HepG2 (cell line): ENCODE measurements around the gene HOXB6. TPM values are rescaled to one million over a fixed set of nuclear protein-coding genes. Genes with fewer than 3 reads are reported as not detected.

Experiments used
- ATAC-seq: fragments of 200-7000 bp; cut with Tn5 transposase; 3 replicates; pipeline ENCODE4 v1.9.1; 2020; ENCODE audit warnings: mild to moderate bottlenecking, moderate library complexity
- BruUV-seq: library from RNA; stranded (reverse); fragments of 400-500 nt; replicated peaks from 2 replicates; lab custom pipeline; 2021; lab: Mats Ljungman, UMichigan
- CTCF ChIA-PET: fragments of 300-600 bp; formaldehyde crosslinking; extraction: SDS; loops from one replicate; lab custom pipeline; 2021; ENCODE audit warnings: low total read pairs, inconsistent platforms, low intra/inter-chr PET ratio; lab: Yijun Ruan, JAX
- POLR2A ChIA-PET: fragments of 350-600 bp; sonication (Branson Sonifier 250); formaldehyde crosslinking; loops from one replicate; lab custom pipeline; 2020; ENCODE audit warnings: antibody characterized with exemption, inconsistent platforms; lab: Yijun Ruan, JAX
- DNase-seq: peaks from one replicate; pipeline ENCODE4 v3.0.0-alpha.2; 2015; ENCODE audit warnings: low spot score
- FAIRE-seq: peaks from 3 replicates; lab custom pipeline; 2011; peaks lifted over from hg19 to GRCh38; lab: Jason Lieb, UNC
- H2AFZ ChIP-seq: one replicate; pipeline ENCODE4 v1.6.1; 2011; ENCODE audit warnings: low read length, inconsistent platforms
- H3K27ac ChIP-seq: fragments of 300-600 bp; 3 replicates; pipeline ENCODE4 v1.8.0; 2011; ENCODE audit warnings: mixed run types, mild to moderate bottlenecking, mixed read lengths, low read length, inconsistent platforms; ENCODE audit not compliant: insufficient read depth; ENCODE audit errors: extremely low read length
- H3K27me3 ChIP-seq, 2 experiments: fragments of 200-600 bp in 1 of 2; 2 replicates in 1 of 2; 3 replicates in 1 of 2; pipeline versions ENCODE4 v1.6.0 to v1.8.0; 2011; ENCODE audit warnings: low read length in 2 of 2, mild to moderate bottlenecking in 2 of 2, moderate library complexity in 2 of 2, inconsistent platforms in 1 of 2; ENCODE audit not compliant: insufficient read depth in 2 of 2, control insufficient read depth in 1 of 2
- H3K36me3 ChIP-seq, 2 experiments: fragments of 200-600 bp in 1 of 2; replicated peaks in 1 of 2; 2 replicates in 1 of 2; 3 replicates in 1 of 2; pipeline versions ENCODE4 v1.5.1 to v1.8.0; 2011; ENCODE audit warnings: low read length in 2 of 2, inconsistent platforms in 1 of 2; ENCODE audit not compliant: insufficient read depth in 2 of 2, control insufficient read depth in 1 of 2
- H3K4me1 ChIP-seq: 2 replicates; pipeline ENCODE4 v1.5.1; 2012; ENCODE audit warnings: low read length, inconsistent platforms; ENCODE audit not compliant: insufficient read depth
- H3K4me2 ChIP-seq: 2 replicates; pipeline ENCODE4 v1.6.0; 2011; ENCODE audit warnings: low read depth, low read length, inconsistent platforms
- H3K4me3 ChIP-seq, 3 experiments: fragments of 200-600 bp in 1 of 3; sonication (generic), shearing (Covaris generic) in 1 of 3; replicated peaks in 1 of 3; 2 replicates each; pipeline ENCODE4 v1.5.1; 2011 to 2016; ENCODE audit warnings: low read length in 3 of 3, inconsistent platforms in 2 of 3, low read depth in 2 of 3, mild to moderate bottlenecking in 2 of 3, control low read depth in 1 of 3, mixed read lengths in 1 of 3; ENCODE audit not compliant: insufficient read depth in 1 of 3
- H3K79me2 ChIP-seq: one replicate; pipeline ENCODE4 v1.6.1; 2011; ENCODE audit warnings: low read length, inconsistent platforms; ENCODE audit not compliant: insufficient read depth
- H3K9ac ChIP-seq: 2 replicates; pipeline ENCODE4 v1.6.0; 2011; ENCODE audit warnings: mild to moderate bottlenecking, low read depth, low read length, inconsistent platforms; ENCODE audit not compliant: insufficient read depth
- H3K9me3 ChIP-seq: 2 replicates; pipeline ENCODE4 v1.5.1; 2012; ENCODE audit warnings: mild to moderate bottlenecking, low read length
- H4K20me1 ChIP-seq: 2 replicates; pipeline ENCODE4 v1.6.0; 2011; ENCODE audit warnings: inconsistent platforms, mild to moderate bottlenecking, low read length, moderate library complexity; ENCODE audit not compliant: insufficient read depth
- NFKB2 ChIP-seq: sonication (generic); formaldehyde crosslinking; IDR thresholded peaks from 2 replicates; pipeline ENCODE4 v1.4.0; 2020; ENCODE audit warnings: missing genetic modification reagents, borderline replicate concordance
- PCBP1 ChIP-seq: fragments of 200-400 bp; formaldehyde crosslinking; IDR thresholded peaks from 2 replicates; pipeline ENCODE4 v1.6.1; 2017; ENCODE audit warnings: mild to moderate bottlenecking, low read depth, low read length, borderline replicate concordance
- REXO4 ChIP-seq: sonication (generic); formaldehyde crosslinking; IDR thresholded peaks from 2 replicates; pipeline ENCODE4 v1.8.0; 2022; ENCODE audit warnings: missing genetic modification reagents, mild to moderate bottlenecking, borderline replicate concordance
- THAP8 ChIP-seq: sonication (generic); formaldehyde crosslinking; IDR thresholded peaks from 2 replicates; pipeline ENCODE4 v1.5.1; 2020; ENCODE audit warnings: missing genetic modification reagents, mild to moderate bottlenecking, borderline replicate concordance
- ZNF362 ChIP-seq: sonication (generic); formaldehyde crosslinking; IDR thresholded peaks from 2 replicates; pipeline ENCODE4 v1.4.0; 2020; ENCODE audit warnings: missing genetic modification reagents, mild to moderate bottlenecking, borderline replicate concordance
- WGBS: methylation state at CpG from one replicate; pipeline ENCODE4 v1.1.6; 2017; ENCODE audit warnings: low lambda C conversion rate; 5-methylcytosine and 5-hydroxymethylcytosine counted together
- in situ Hi-C: cut with HindIII; loops from 2 replicates; pipeline ENCODE4 v1.10.0; 2017; ENCODE audit warnings: low pct_unique_long_range_greater_than_20kb; ENCODE audit not compliant: extremely low pct_ligation_motif_present
- intact Hi-C: fragments of 100-400 bp; cut with micrococcal nuclease; formaldehyde crosslinking; loops from one replicate; pipeline ENCODE4 v1.10.0; 2022; ENCODE audit not compliant: unreplicated experiment
- polyA plus RNA-seq, 8 experiments: library from polyadenylated mRNA; depleted of rRNA in 3 of 8; stranded (reverse) in 7 of 8; unstranded in 1 of 8; fragments of >200 nt; fragmentation: Illumina TruSeq in 4 of 8; extraction: Trizol in 4 of 8; gene quantifications; 2 replicates each; pipeline versions ENCODE4 v1.2.1 to v1.2.3, GENCODE V29; 2011 to 2016; ENCODE audit warnings: low read depth in 4 of 8, missing spikeins in 1 of 8, mixed read lengths in 1 of 8; ENCODE audit not compliant: insufficient read depth in 1 of 8
- total RNA-seq, 5 experiments: library from RNA; depleted of rRNA; stranded (reverse); fragments of >200 nt; fragmentation: Illumina TruSeq; extraction: Trizol; gene quantifications; 2 replicates each; pipeline ENCODE4 v1.2.3, GENCODE V29; 2016; ENCODE audit warnings: low read depth in 1 of 5

Gene HOXB6
- total and polyA plus RNA-seq, 2 of the 13 experiments (the other 11 are each of a cell fraction or from before 2014, with no cell fraction given): not detected

- no peak overlapping the region for H3K9ac ChIP-seq
- no TSS peak for BruUV-seq
- no peaks in the 10 kb centered on the region for H3K79me2 ChIP-seq
- no peak overlapping the region for H3K4me3 ChIP-seq
- H3K9me3 ChIP-seq: no peaks in the 10 kb centered on the region
- WGBS: under 1% methylated on average over 3 of the region's 3 CpGs
- in situ Hi-C loops: no loop called here
- no peaks in the 10 kb centered on the region for H3K4me1 ChIP-seq
- no peaks in the 10 kb centered on the region; the same call in 1 of the 2 replicates for H4K20me1 ChIP-seq
- H3K4me2 ChIP-seq: no peak overlapping the region
- POLR2A ChIA-PET: no interaction called here
- H3K27ac ChIP-seq: no peak overlapping the region
- DNase-seq: no peak
- ATAC-seq: no peak
- TF ChIP-seq REXO4 (CRISPR knock-in tag) (no peak), NFKB2 (CRISPR knock-in tag) (no peak), PCBP1 (no peak), ZNF362 (no peak), THAP8 (CRISPR knock-in tag) (no peak)
- H2AFZ ChIP-seq: no peak overlapping the region
- intact Hi-C loops: no loop called here
- CTCF ChIA-PET: no interaction called here
- no peaks in the 10 kb centered on the region for H3K36me3 ChIP-seq
- no peak for FAIRE-seq
- H3K27me3 ChIP-seq: peaks cover 14 to 94% of the 10 kb centered on the region in 2 experiments
These were observed 55.5 kb downstream of the HOXB6 start for GRCh38 chr17:48549281-48549630.
